Panc1 (cell line): Measurements from ENCODE around the gene SSBP3. TPM values are rescaled to one million over a fixed set of nuclear protein-coding genes. Genes with fewer than 3 reads are reported as not detected.

ENCODE experiments used
- ATAC-seq: fragments of 200-7000 bp; cut with Tn5 transposase; 2 replicates; pipeline ENCODE4 v1.9.1; 2020; ENCODE audit warnings: mild to moderate bottlenecking, moderate library complexity
- BruUV-seq: library from RNA; stranded (reverse); fragments of 400-500 nt; replicated peaks from 2 replicates; lab custom pipeline; 2021; lab: Mats Ljungman, UMichigan
- CTCF ChIA-PET: fragments of 300-600 bp; sonication (Branson Sonifier 250); formaldehyde crosslinking; loops from one replicate; lab custom pipeline; 2022; ENCODE audit warnings: antibody characterized with exemption; lab: Charles Lee
- POLR2A ChIA-PET: fragments of 300-600 bp; sonication (Branson Sonifier 250); formaldehyde crosslinking; loops from one replicate; lab custom pipeline; 2022; ENCODE audit warnings: antibody characterized with exemption; lab: Charles Lee
- DNase-seq: peaks from one replicate; pipeline ENCODE4 v3.0.0-alpha.2; 2010; ENCODE audit warnings: low read depth, low spot score
- H3K27ac ChIP-seq: 2 replicates; pipeline ENCODE4 v1.5.1; 2011; ENCODE audit warnings: mild to moderate bottlenecking, low read length, inconsistent platforms
- H3K27me3 ChIP-seq: fragments of 200-500 bp; sonication (Bioruptor generic); 2 replicates; pipeline ENCODE4 v1.6.0; 2014; ENCODE audit warnings: low read length, inconsistent platforms; ENCODE audit not compliant: control insufficient read depth, insufficient read depth
- H3K36me3 ChIP-seq: fragments of 200-500 bp; sonication (Bioruptor generic); 2 replicates; pipeline ENCODE4 v1.5.1; 2014; ENCODE audit warnings: inconsistent platforms, mild to moderate bottlenecking, low read length, moderate library complexity; ENCODE audit not compliant: control insufficient read depth, insufficient read depth
- H3K4me1 ChIP-seq: 2 replicates; pipeline ENCODE4 v1.5.1; 2011; ENCODE audit warnings: inconsistent platforms, mild to moderate bottlenecking, low read length, moderate library complexity; ENCODE audit not compliant: control insufficient read depth, insufficient read depth
- H3K4me3 ChIP-seq, 2 experiments: 2 replicates each; pipeline ENCODE4 v1.5.1; 2011 to 2012; ENCODE audit warnings: low read depth in 2 of 2, low read length in 2 of 2, mild to moderate bottlenecking in 2 of 2, inconsistent platforms in 1 of 2, moderate library complexity in 1 of 2
- H3K9me3 ChIP-seq: fragments of 200-500 bp; sonication (Bioruptor generic); 2 replicates; pipeline ENCODE4 v1.5.1; 2014; ENCODE audit warnings: low read depth, mild to moderate bottlenecking, inconsistent platforms, low read length, moderate library complexity; ENCODE audit not compliant: control insufficient read depth, insufficient read depth
- POLR2AphosphoS5 ChIP-seq: IDR thresholded peaks from 2 replicates; pipeline ENCODE4 v1.6.1; 2012; ENCODE audit warnings: mild to moderate bottlenecking, low read depth, low read length, moderate library complexity
- REST ChIP-seq, 2 experiments: IDR thresholded peaks; 2 replicates each; pipeline ENCODE4 v1.6.1; 2011 to 2012; ENCODE audit warnings: low read depth in 2 of 2, control low read depth in 1 of 2, low read length in 1 of 2, mild to moderate bottlenecking in 1 of 2, moderate library complexity in 1 of 2; ENCODE audit not compliant: insufficient read depth in 1 of 2
- SIN3A ChIP-seq: IDR thresholded peaks from 2 replicates; pipeline ENCODE4 v1.6.1; 2012; ENCODE audit warnings: low read depth, mild to moderate bottlenecking, low read length, moderate library complexity, borderline replicate concordance; ENCODE audit not compliant: insufficient read depth
- TCF7L2 ChIP-seq: IDR thresholded peaks from 2 replicates; pipeline ENCODE4 v1.6.1; 2011; ENCODE audit warnings: mild to moderate bottlenecking, low read depth, low read length, inconsistent platforms
- in situ Hi-C: cut with HindIII; loops from 2 replicates; pipeline ENCODE4 v1.10.0; 2016; ENCODE audit warnings: low sequenced_read_pairs, low pct_unique_long_range_greater_than_20kb
- intact Hi-C: fragments of 100-400 bp; cut with micrococcal nuclease; formaldehyde crosslinking; loops from one replicate; pipeline ENCODE4 v1.10.0; 2022; ENCODE audit not compliant: unreplicated experiment
- total RNA-seq: library from RNA; stranded (reverse); gene quantifications from one replicate; pipeline ENCODE4 v1.2.1, GENCODE V29; 2021; ENCODE audit not compliant: unreplicated experiment
- TF ChIP-seq, protein P1 (sequence below): fragments of 450-650 bp; IDR thresholded peaks from 2 replicates; pipeline ENCODE4 v1.5.1; 2017; ENCODE audit warnings: mild to moderate bottlenecking

The SSBP3 gene
- total RNA-seq, 1 experiment from 2014 or later, result 22.5 TPM

DNA sequence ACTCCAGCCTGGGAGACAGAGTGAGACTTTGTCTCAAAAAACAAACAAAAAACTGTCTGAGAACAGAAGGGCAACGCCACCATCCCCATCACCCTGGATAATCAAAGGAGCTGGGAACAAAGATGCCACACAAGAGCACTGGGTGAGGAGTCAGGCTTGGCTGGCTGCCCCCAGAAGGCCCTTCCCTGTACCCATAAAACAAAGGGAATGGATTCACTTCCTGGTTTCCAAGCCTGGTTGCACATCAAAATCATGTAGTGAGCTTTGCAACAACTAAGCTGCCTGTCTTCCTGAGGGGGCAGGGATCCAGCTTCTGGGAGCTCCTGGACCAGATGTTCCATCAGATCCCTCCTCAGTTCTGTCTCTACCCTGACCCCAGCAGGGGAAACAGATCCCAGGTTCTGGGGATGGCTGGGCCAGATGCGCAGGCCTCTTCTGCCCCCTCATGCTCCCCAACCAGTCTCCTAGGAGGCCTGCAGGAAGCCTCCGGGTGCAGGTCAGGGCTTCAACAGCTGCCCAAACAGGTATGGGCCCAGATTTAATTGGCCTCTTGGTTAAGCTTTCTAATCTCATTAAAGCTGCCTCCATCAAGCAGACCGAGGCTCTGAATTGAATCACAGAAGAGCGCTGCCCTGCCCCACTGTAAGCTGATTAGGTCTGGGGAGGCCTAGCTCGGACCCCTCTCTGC lies 108.5 kb downstream of the SSBP3 start:
- TF ChIP-seq, protein P1, sequence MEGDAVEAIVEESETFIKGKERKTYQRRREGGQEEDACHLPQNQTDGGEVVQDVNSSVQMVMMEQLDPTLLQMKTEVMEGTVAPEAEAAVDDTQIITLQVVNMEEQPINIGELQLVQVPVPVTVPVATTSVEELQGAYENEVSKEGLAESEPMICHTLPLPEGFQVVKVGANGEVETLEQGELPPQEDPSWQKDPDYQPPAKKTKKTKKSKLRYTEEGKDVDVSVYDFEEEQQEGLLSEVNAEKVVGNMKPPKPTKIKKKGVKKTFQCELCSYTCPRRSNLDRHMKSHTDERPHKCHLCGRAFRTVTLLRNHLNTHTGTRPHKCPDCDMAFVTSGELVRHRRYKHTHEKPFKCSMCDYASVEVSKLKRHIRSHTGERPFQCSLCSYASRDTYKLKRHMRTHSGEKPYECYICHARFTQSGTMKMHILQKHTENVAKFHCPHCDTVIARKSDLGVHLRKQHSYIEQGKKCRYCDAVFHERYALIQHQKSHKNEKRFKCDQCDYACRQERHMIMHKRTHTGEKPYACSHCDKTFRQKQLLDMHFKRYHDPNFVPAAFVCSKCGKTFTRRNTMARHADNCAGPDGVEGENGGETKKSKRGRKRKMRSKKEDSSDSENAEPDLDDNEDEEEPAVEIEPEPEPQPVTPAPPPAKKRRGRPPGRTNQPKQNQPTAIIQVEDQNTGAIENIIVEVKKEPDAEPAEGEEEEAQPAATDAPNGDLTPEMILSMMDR, result no peak
- no peak for TF ChIP-seq TCF7L2
- no peak for TF ChIP-seq POLR2AphosphoS5
- TF ChIP-seq REST (IDR thresholded peaks at IDR 0.05; ENCODE audit: insufficient read depth in 1 of 2, low read depth in 2 of 2, low read length in 1 of 2), result no peak
- TF ChIP-seq SIN3A, result no peak
- ChIA-PET POLR2A (interaction anchor here (0.6 kb wide), 1 partner anchor 267 kb away, joined by 3 read pairs; no protein-coding TSS in a partner anchor), CTCF (no interaction called here)
- Histone ChIP-seq H3K4me1 (peaks cover 9% of the 10 kb centered on the region), H3K4me3 (no peak overlapping the region), H3K27me3 (no peaks in the 10 kb centered on the region), H3K36me3 (no peaks in the 10 kb centered on the region), H3K27ac (no peak overlapping the region), H3K9me3 (no peaks in the 10 kb centered on the region)
- intact Hi-C loops (no loop called here), in situ Hi-C loops (no loop called here)
- no TSS peak for BruUV-seq
- DNase-seq, result no peak
- ATAC-seq, result peak; percentile 47; the same call in 1 of the 2 replicates

DNA sequence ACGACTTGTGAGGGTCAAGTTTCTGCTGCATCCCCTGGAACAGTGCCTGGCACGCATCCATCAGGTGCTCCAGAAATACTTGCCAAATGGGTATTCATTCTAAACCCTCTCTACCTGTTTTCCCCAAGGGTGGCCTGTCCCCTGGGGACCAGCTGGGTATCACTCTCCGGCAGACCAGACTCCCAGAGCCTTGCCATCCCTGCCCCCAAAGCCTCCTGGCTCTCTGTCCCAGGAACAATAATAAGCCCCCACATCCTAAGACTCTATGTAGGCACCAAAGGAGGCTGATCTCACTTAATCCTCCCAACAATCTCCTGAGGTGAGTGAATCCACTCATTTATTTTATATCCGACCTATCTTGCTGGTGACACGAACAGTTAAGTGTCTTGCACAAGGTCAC lies 109.5 kb downstream of the SSBP3 start:
- peaks cover 9% of the 10 kb centered on the region for H3K4me1 ChIP-seq

More for the DNA sequence above, 109.5 kb downstream of the SSBP3 start:
- H3K27ac ChIP-seq, result no peak overlapping the region
- no peaks in the 10 kb centered on the region for H3K27me3 ChIP-seq
- H3K9me3 ChIP-seq, result no peaks in the 10 kb centered on the region
- BruUV-seq, result no TSS peak
- no peaks in the 10 kb centered on the region for H3K36me3 ChIP-seq
- ChIA-PET POLR2A (no interaction called here), CTCF (no interaction called here)
- no peak overlapping the region for H3K4me3 ChIP-seq
- in situ Hi-C loops (no loop called here), intact Hi-C loops (no loop called here)
- TF ChIP-seq, protein P1, result no peak
- TF ChIP-seq POLR2AphosphoS5, result no peak
- TF ChIP-seq SIN3A, result no peak
- TF ChIP-seq REST (IDR thresholded peaks at IDR 0.05; ENCODE audit: insufficient read depth in 1 of 2, low read depth in 2 of 2, low read length in 1 of 2), result no peak
- TF ChIP-seq TCF7L2, result no peak
- DNase-seq, result no peak
- no peak for ATAC-seq
